Ishikawa (cell line): ENCODE data around the gene SMAD9.

Experiments used
- CREB1 ChIP-seq: IDR thresholded peaks from 2 replicates; pipeline ENCODE4 v1.6.1; 2012; ENCODE audit warnings: low read depth
- EP300 ChIP-seq: IDR thresholded peaks from 2 replicates; pipeline ENCODE4 v1.6.1; 2012; ENCODE audit warnings: borderline replicate concordance
- NFIC ChIP-seq: IDR thresholded peaks from 2 replicates; pipeline ENCODE4 v1.6.1; 2012
- RAD21 ChIP-seq: IDR thresholded peaks from 2 replicates; pipeline ENCODE4 v1.6.1; 2012; ENCODE audit warnings: low read depth
- TAF1 ChIP-seq: IDR thresholded peaks from 2 replicates; pipeline ENCODE4 v1.6.1; 2012; ENCODE audit warnings: low read depth, mild to moderate bottlenecking
- YY1 ChIP-seq: IDR thresholded peaks from 2 replicates; pipeline ENCODE4 v1.6.1; 2012; ENCODE audit warnings: low read depth

DNA sequence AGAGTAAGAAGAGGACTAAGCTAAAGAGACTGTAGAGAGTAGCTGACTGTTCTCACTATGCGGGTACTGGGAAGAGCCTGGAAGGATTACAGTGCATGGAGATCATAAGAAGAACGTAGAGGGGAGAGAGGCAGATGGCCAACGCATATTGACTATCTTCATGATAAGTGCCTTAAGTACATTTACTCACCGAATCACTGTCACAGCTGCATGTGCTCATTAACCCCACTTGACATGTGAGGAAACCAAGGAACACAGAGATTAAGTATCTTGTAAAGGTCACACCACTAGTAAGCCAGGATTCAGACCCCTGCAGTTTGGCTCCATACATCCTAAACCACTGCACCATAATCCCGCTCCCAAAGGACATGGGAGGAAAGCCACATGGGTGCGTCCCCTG, 34.1 kb downstream of the SMAD9 start:
- TF ChIP-seq TAF1 (no peak), RAD21 (no peak), NFIC (no peak), CREB1 (no peak), YY1 (no peak), EP300 (no peak)
